Measurements from ENCODE around the gene EPHB6. TPM values are rescaled to one million over a fixed set of nuclear protein-coding genes. Genes with fewer than 3 reads are reported as not detected.

EPHB6 gene
- total RNA-seq, 4 donors from 2014 or later, result 0.53 to 19.0 (median 5.5) TPM

DNA sequence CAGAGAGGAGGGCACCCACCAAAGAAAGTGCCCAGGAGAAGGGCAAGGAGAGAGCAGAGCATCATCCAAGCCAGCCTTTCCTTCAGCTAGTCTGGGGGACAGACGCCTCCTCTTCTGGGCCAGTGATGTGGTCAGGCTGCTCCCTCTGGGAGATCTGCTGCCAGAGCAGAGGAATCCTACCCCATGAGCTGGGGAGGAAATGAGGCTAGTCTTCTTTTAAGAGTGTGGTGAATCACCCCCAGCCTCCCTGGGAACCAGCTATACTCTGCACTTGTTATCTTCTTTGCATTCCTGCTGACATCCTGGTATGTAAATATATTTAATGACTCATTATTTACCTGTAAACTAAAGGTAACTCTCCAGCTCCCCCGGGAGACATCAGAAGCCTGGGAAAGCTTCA, 41.6 kb upstream of the EPHB6 start:
- H3K27ac ChIP-seq, result peak overlapping the region in 2 of 4 donors; percentile 28 to 96
- no peak overlapping the region for H3K4me3 ChIP-seq
- peaks cover 0 to 20% (median 2%) of the 10 kb centered on the region in 4 donors for H3K4me1 ChIP-seq
- no peak for TF ChIP-seq POLR2A (IDR thresholded peaks at IDR 0.05)
- TF ChIP-seq, protein P1, sequence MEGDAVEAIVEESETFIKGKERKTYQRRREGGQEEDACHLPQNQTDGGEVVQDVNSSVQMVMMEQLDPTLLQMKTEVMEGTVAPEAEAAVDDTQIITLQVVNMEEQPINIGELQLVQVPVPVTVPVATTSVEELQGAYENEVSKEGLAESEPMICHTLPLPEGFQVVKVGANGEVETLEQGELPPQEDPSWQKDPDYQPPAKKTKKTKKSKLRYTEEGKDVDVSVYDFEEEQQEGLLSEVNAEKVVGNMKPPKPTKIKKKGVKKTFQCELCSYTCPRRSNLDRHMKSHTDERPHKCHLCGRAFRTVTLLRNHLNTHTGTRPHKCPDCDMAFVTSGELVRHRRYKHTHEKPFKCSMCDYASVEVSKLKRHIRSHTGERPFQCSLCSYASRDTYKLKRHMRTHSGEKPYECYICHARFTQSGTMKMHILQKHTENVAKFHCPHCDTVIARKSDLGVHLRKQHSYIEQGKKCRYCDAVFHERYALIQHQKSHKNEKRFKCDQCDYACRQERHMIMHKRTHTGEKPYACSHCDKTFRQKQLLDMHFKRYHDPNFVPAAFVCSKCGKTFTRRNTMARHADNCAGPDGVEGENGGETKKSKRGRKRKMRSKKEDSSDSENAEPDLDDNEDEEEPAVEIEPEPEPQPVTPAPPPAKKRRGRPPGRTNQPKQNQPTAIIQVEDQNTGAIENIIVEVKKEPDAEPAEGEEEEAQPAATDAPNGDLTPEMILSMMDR (IDR thresholded peaks at IDR 0.05), result no peak
- H3K36me3 ChIP-seq, result no peaks in the 10 kb centered on the region
- H3K9me3 ChIP-seq, result no peaks in the 10 kb centered on the region
- no peaks in the 10 kb centered on the region for H3K27me3 ChIP-seq
- no peak for DNase-seq

DNA sequence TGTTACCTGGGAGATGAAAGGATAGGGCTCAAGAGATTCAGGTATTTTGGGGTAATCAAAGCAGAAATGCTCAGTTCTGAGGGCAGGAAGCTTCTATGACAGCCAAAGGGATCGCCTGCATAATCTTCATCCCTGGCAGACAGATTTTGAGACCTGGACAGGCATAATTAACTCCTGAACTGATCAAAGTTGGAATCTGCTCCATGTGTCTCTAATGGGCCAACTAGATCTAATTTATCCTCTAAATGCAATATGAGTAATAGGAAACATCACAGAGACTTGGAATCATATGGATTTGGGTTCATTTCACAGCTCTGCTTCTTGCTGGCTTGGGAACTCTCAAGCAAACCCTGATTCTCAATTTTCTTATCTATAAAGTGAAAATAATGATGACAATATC, 41.2 kb upstream of the EPHB6 start:
- Histone ChIP-seq H3K4me3 (no peak overlapping the region), H3K9me3 (no peaks in the 10 kb centered on the region), H3K4me1 (peaks cover 0 to 19% (median 2%) of the 10 kb centered on the region in 4 donors), H3K27ac (no peak overlapping the region), H3K27me3 (no peaks in the 10 kb centered on the region), H3K36me3 (no peaks in the 10 kb centered on the region)
- no peak for DNase-seq
- TF ChIP-seq, protein P1 (IDR thresholded peaks at IDR 0.05), result no peak
- TF ChIP-seq POLR2A (IDR thresholded peaks at IDR 0.05), result no peak

DNA sequence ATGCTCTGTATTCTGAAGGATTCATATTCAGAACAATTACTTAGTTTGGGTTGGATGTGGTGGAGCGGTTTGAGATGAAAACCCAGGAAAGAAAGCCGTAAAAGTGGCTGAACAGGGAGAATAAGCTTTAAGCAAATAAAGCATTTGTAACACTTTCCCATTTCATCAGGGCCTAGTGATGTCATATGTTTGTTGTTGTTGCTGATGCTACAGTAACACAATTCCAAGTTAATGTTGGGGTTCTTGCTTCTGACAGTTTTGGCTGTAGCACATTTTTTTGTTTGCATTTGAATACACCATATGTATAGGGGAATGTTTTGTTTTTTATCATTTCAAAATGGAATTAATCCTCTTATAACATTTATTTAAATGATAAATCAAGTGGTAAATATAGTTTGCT, 40.4 kb upstream of the EPHB6 start:
- Histone ChIP-seq H3K27ac (no peak overlapping the region), H3K4me3 (no peak overlapping the region), H3K9me3 (no peaks in the 10 kb centered on the region), H3K4me1 (peaks cover 0 to 17% (median 2%) of the 10 kb centered on the region in 4 donors), H3K36me3 (no peaks in the 10 kb centered on the region), H3K27me3 (no peaks in the 10 kb centered on the region)
- no peak for DNase-seq
- TF ChIP-seq POLR2A (IDR thresholded peaks at IDR 0.05), result no peak
- TF ChIP-seq, protein P1 (IDR thresholded peaks at IDR 0.05), result no peak

DNA sequence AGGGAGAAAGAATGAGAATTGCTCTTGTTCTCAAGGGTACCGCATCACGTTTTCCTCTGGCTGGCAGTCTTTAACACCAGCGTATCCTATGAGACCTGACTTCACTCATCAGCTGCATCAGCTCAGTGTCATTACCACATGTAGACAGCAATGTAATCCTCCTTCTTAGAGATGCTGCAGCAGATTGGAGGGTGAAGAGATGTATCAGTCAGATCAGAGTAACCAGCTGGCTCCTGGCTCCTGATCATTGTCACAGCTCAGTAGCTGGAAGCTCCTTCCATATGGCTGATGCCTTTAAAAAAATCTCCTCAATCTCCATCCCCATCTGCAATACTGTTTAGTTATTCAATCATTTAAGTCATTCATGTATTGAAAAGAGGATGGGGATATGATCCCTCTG, 39.7 kb upstream of the EPHB6 start:
- H3K27me3 ChIP-seq, result no peaks in the 10 kb centered on the region
- no peaks in the 10 kb centered on the region for H3K36me3 ChIP-seq
- no peak for DNase-seq
- no peak overlapping the region for H3K27ac ChIP-seq
- no peaks in the 10 kb centered on the region for H3K9me3 ChIP-seq
- peaks cover 0 to 10% (median 0%) of the 10 kb centered on the region in 4 donors for H3K4me1 ChIP-seq
- no peak overlapping the region for H3K4me3 ChIP-seq
- TF ChIP-seq, protein P1 (IDR thresholded peaks at IDR 0.05), result no peak
- no peak for TF ChIP-seq POLR2A (IDR thresholded peaks at IDR 0.05)

DNA sequence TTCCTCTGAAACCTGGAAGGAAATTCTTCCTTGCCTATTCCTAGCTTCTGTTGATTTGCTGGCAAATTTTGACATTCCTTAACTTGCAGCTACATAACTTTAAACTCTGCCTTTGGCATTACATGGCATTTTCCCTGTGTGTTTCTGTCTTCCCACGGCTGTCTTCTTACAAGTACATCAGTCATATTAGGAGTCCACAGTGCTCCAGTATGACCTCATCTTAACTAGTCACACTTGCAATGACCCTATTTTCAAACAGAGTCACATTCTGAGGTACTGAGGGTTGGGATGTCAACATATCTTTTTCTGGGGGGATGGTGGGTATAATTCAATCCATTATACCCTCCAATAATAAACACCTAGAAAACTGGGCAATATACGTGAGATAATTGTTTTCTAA, 37.4 kb upstream of the EPHB6 start:
- Histone ChIP-seq H3K27ac (no peak overlapping the region), H3K9me3 (no peaks in the 10 kb centered on the region), H3K4me1 (no peaks in the 10 kb centered on the region), H3K4me3 (no peak overlapping the region), H3K27me3 (no peaks in the 10 kb centered on the region), H3K36me3 (no peaks in the 10 kb centered on the region)
- DNase-seq, result no peak
- TF ChIP-seq, protein P1 (IDR thresholded peaks at IDR 0.05), result no peak
- TF ChIP-seq POLR2A (IDR thresholded peaks at IDR 0.05), result no peak

DNA sequence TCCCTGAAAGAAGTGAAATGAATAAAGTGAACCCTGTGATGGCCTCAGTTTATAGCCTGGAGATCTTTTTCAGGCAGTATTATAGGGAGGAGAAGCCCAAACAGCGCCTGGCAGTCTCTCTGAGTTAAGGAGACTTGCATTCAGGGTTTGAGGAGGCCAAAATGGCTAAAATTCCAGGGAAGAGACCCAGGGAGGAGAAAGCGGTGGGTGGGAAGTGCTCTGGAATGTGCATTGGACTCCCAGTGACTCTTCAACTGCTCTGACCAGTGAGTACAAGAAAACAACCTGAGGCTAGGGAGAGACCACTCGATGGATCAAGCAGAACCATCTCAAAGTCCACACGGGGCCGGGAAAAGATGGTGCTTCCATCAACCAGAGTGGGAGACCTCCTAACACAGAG, 35.3 kb upstream of the EPHB6 start:
- Histone ChIP-seq H3K4me3 (no peak overlapping the region), H3K36me3 (no peaks in the 10 kb centered on the region), H3K9me3 (no peaks in the 10 kb centered on the region), H3K27ac (no peak overlapping the region), H3K27me3 (no peaks in the 10 kb centered on the region), H3K4me1 (no peaks in the 10 kb centered on the region)
- TF ChIP-seq POLR2A (IDR thresholded peaks at IDR 0.05), result no peak
- TF ChIP-seq, protein P1 (IDR thresholded peaks at IDR 0.05), result no peak
- no peak for DNase-seq
